Choroid plexus epithelial cell (primary cell): ENCODE results near the gene CMTM4.

Experiments used
- DNase-seq: peaks from one replicate; pipeline ENCODE4 v3.0.0-alpha.2; 2010; ENCODE audit warnings: low read depth
- H3K4me3 ChIP-seq: 2 replicates; pipeline ENCODE4 v1.5.1; 2011; ENCODE audit warnings: low read depth, mild to moderate bottlenecking, control low read depth, low read length, moderate library complexity
- CTCF ChIP-seq: conservative IDR thresholded peaks from 2 replicates; pipeline ENCODE4 v1.5.1; 2011; ENCODE audit warnings: low read depth, mild to moderate bottlenecking, control low read depth, inconsistent platforms, low read length, moderate library complexity

CMTM4 gene

DNA sequence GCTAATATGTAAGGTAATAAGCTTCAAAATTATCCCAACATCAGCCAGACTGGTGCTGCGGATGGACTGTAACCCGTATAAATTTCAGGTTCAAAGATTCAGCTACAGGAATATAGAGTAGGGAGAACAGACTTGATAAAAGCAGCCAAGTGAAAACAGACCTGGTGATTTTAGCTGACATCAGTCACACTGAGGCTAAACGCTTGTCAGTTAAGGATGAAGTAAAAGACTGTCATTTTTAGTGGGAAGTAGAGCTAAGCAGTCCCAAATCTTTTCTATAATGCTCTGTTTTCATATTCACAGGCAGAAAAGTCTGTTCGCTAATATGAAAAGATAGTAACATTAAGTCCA lies 35.4 kb downstream of the CMTM4 start:
- TF ChIP-seq CTCF = no peak
- no peak overlapping the region for H3K4me3 ChIP-seq
- DNase-seq = no peak

DNA sequence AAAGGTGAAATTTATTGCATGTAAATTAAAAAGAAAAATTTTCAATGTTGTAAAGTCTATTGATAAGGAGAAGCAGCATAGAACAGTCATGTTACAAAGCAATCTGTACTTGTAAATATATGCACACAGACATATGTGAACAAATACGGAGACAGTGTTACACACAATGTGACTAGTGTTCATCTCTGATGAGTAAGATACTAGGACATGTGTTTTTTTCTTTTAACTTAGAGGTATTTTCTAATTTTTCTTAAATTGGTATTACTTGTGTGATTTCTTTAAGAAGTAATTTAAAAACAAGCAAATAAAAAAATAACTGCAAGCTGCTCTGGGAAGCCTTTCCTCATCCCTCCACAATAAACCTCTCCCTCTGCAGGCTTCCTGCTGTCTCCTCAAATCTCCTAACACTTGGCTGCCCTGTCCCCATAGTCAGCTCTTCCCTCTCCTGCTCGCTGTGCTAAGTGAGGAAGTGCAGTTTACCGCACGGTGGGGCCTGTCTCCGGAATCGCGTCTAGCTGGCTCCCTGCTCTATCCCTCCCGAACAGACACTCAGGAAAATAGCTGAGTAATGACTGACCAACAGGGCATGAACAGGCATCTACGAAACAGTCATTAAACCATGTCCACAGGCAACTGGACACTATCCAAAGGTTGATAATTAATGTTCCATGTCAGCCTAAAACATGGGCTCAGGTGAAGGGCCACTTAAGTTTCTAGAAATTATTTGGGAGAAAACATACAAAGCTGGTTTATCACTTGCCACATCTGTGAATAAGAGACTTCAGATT lies 35.9 kb downstream of the CMTM4 start:
- DNase-seq = peak; percentile 90
- TF ChIP-seq CTCF = peak; percentile 61
- no peak overlapping the region for H3K4me3 ChIP-seq

DNA sequence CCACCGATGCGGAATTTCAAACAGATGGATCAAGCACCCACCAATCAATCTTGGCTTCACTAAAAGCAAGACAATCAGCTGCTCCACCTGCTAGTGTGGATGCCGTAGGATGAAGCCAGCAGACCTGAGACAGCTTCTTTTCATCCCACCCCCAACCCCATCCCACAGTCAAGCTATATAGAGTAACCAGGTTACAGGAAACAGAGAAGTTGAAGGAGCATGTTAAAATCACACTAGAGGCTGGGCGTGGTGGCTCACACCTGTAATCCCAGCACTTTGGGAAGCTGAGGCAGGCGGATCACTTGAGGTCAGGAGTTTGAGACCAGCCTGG lies 37.7 kb downstream of the CMTM4 start:
- no peak for TF ChIP-seq CTCF
- no peak overlapping the region for H3K4me3 ChIP-seq
- DNase-seq = no peak

DNA sequence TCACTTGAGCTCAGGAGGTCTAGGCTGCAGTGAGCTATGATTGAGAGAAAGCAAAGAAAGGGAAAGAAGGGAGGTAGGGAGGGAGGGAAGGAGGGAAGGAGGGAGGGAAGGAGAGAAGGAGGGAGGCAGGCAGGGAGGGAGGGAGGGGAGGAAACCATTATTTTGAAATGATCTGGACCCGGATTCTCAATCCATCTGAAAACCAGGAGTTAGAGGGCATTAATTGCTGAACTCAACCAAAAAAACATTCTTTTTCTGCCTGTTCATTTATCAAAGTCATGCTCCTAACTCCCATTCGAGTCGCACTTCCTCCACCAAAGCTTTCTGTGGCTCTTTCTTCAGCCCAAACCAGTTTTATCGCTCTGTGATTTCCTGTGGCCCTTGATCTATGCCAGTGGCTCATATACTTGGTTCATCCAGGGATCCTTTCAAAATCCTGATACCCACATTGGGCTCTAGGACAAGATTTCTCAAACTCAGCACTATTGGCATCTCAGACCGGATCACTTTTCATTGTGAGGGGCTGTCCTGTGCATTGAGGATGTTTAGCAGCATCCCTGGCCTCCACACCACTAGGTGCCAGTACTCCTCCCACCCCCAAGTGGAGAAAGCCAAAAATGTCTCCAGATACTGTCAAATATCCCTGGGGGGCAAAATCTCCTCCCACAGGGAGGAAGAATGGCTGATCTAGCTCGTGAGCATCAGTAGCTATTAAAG lies 38.2 kb downstream of the CMTM4 start:
- no peak for TF ChIP-seq CTCF
- DNase-seq = no peak
- H3K4me3 ChIP-seq = no peak overlapping the region

- TF ChIP-seq CTCF = no peak
- DNase-seq = no peak
- no peak overlapping the region for H3K4me3 ChIP-seq
Measured at GRCh38 chr16:66656547-66656946, 40.0 kb downstream of the CMTM4 start.

GRCh38 chr16:66653581-66654350 lies 42.8 kb downstream of the CMTM4 start:
- TF ChIP-seq CTCF = no peak
- DNase-seq = peak; percentile 43
- no peak overlapping the region for H3K4me3 ChIP-seq
